MM.1S (cell line): Measurements from ENCODE around the gene LRRC15.

Experiments used
- DNase-seq: peaks from one replicate; pipeline ENCODE4 v3.0.0-alpha.2; 2015
- H2AFZ ChIP-seq: fragments of 300-600 bp; sonication (generic); 2 replicates; pipeline ENCODE4 v1.6.0; 2016; ENCODE audit warnings: antibody characterized with exemption, low read length
- H3F3A ChIP-seq: fragments of 300-600 bp; sonication (generic); 2 replicates; pipeline ENCODE4 v1.6.1; 2016; ENCODE audit warnings: mild to moderate bottlenecking, antibody characterized with exemption, low read length, moderate library complexity, mixed read lengths; ENCODE audit not compliant: insufficient read depth
- H3K27ac ChIP-seq: fragments of 300-600 bp; sonication (generic); 2 replicates; pipeline ENCODE4 v1.5.1; 2016; ENCODE audit warnings: mild to moderate bottlenecking, low read length
- H3K27me3 ChIP-seq: fragments of 300-600 bp; sonication (generic); replicated peaks from 2 replicates; pipeline ENCODE4 v1.6.0; 2016; ENCODE audit warnings: low read length; ENCODE audit not compliant: insufficient read depth
- H3K36me3 ChIP-seq: fragments of 300-600 bp; sonication (generic); replicated peaks from 2 replicates; pipeline ENCODE4 v1.6.1; 2016; ENCODE audit warnings: mild to moderate bottlenecking, low read length, mixed read lengths; ENCODE audit not compliant: insufficient read depth
- H3K4me1 ChIP-seq: fragments of 300-600 bp; sonication (generic); 2 replicates; pipeline ENCODE4 v1.6.1; 2016; ENCODE audit warnings: low read length, mixed read lengths
- H3K4me2 ChIP-seq: fragments of 300-600 bp; sonication (generic); 2 replicates; pipeline ENCODE4 v1.6.0; 2016; ENCODE audit warnings: low read depth, low read length
- H3K4me3 ChIP-seq: fragments of 300-600 bp; sonication (generic); 2 replicates; pipeline ENCODE4 v1.5.1; 2016; ENCODE audit warnings: low read length, mixed read lengths
- H3K79me2 ChIP-seq: fragments of 300-600 bp; sonication (generic); 2 replicates; pipeline ENCODE4 v1.6.1; 2016; ENCODE audit warnings: mixed run types, low read length, mixed read lengths
- H3K9ac ChIP-seq: fragments of 300-600 bp; sonication (generic); 2 replicates; pipeline ENCODE4 v1.6.1; 2016; ENCODE audit warnings: low read length, mixed read lengths
- H3K9me2 ChIP-seq: fragments of 300-600 bp; sonication (generic); replicated peaks from 2 replicates; pipeline ENCODE4 v1.6.1; 2016; ENCODE audit warnings: mild to moderate bottlenecking, low read length, mixed read lengths; ENCODE audit not compliant: insufficient read depth
- H3K9me3 ChIP-seq: fragments of 300-600 bp; sonication (generic); replicated peaks from 2 replicates; pipeline ENCODE4 v1.6.1; 2016; ENCODE audit warnings: mild to moderate bottlenecking, low read length, mixed read lengths; ENCODE audit not compliant: insufficient read depth
- H4K20me1 ChIP-seq: fragments of 300-600 bp; sonication (generic); 2 replicates; pipeline ENCODE4 v1.6.1; 2016; ENCODE audit warnings: mild to moderate bottlenecking, low read length, moderate library complexity, mixed read lengths; ENCODE audit not compliant: insufficient read depth
- CTCF ChIP-seq: fragments of 300-600 bp; sonication (generic); IDR thresholded peaks from 2 replicates; pipeline ENCODE4 v1.5.1; 2016; ENCODE audit warnings: antibody characterized with exemption, low read length, mixed read lengths
- EZH2 ChIP-seq: fragments of 300-600 bp; sonication (generic); optimal IDR thresholded peaks from 2 replicates; pipeline ENCODE3; 2017; ENCODE audit warnings: low read depth, mild to moderate bottlenecking, antibody characterized with exemption, low read length, mixed read lengths
- EZH2phosphoT487 ChIP-seq: fragments of 300-600 bp; sonication (generic); IDR thresholded peaks from 2 replicates; pipeline ENCODE4 v1.6.1; 2018; ENCODE audit warnings: antibody characterized with exemption, low read length

Gene LRRC15

GRCh38 chr3:194389269-194389668 is 19.7 kb upstream of the LRRC15 start:
- Histone ChIP-seq H3F3A (no peaks in the 10 kb centered on the region), H3K79me2 (no peaks in the 10 kb centered on the region), H2AFZ (no peak overlapping the region), H3K4me3 (no peak overlapping the region), H3K9me3 (no peaks in the 10 kb centered on the region), H4K20me1 (no peaks in the 10 kb centered on the region), H3K4me1 (no peaks in the 10 kb centered on the region), H3K27me3 (peaks cover 22% of the 10 kb centered on the region), H3K27ac (no peak overlapping the region), H3K9ac (no peak overlapping the region), H3K4me2 (no peak overlapping the region), H3K9me2 (no peaks in the 10 kb centered on the region), H3K36me3 (no peaks in the 10 kb centered on the region)
- no peak for DNase-seq
- TF ChIP-seq EZH2 (no peak), CTCF (no peak), EZH2phosphoT487 (no peak)

- H3K9ac ChIP-seq = no peak overlapping the region
- H3K27me3 ChIP-seq = peaks cover 35% of the 10 kb centered on the region
- no peaks in the 10 kb centered on the region for H3K79me2 ChIP-seq
- no peaks in the 10 kb centered on the region for H3F3A ChIP-seq
- no peak overlapping the region for H3K27ac ChIP-seq
- H3K9me2 ChIP-seq = no peaks in the 10 kb centered on the region
- no peaks in the 10 kb centered on the region for H3K9me3 ChIP-seq
- no peaks in the 10 kb centered on the region for H3K4me1 ChIP-seq
- no peak overlapping the region for H3K4me3 ChIP-seq
- TF ChIP-seq CTCF (no peak), EZH2phosphoT487 (no peak), EZH2 (no peak)
- H2AFZ ChIP-seq = no peak overlapping the region
- no peaks in the 10 kb centered on the region for H3K36me3 ChIP-seq
- H4K20me1 ChIP-seq = no peaks in the 10 kb centered on the region
- H3K4me2 ChIP-seq = no peak overlapping the region
- DNase-seq = no peak
Observed at GRCh38 chr3:194387926-194388418, 18.4 kb upstream of the LRRC15 start.

- Histone ChIP-seq H3K4me1 (no peaks in the 10 kb centered on the region), H3K4me2 (no peak overlapping the region), H3K27ac (no peak overlapping the region), H3K9me3 (no peaks in the 10 kb centered on the region), H3K4me3 (no peak overlapping the region), H4K20me1 (no peaks in the 10 kb centered on the region), H2AFZ (no peak overlapping the region), H3K27me3 (peaks cover 42% of the 10 kb centered on the region), H3K9ac (no peak overlapping the region), H3K36me3 (no peaks in the 10 kb centered on the region), H3K9me2 (no peaks in the 10 kb centered on the region), H3F3A (no peaks in the 10 kb centered on the region), H3K79me2 (no peaks in the 10 kb centered on the region)
- no peak for TF ChIP-seq EZH2phosphoT487
- no peak for TF ChIP-seq EZH2
- no peak for TF ChIP-seq CTCF
- DNase-seq = no peak
Observed at GRCh38 chr3:194387276-194387675, 17.7 kb upstream of the LRRC15 start.
